H1 (cell line): ENCODE results near the gene LHFPL2. TPM values are rescaled to one million over a fixed set of nuclear protein-coding genes. Genes with fewer than 3 reads are reported as not detected.

Experiments
- BCL11A ChIP-seq, 2 experiments: IDR thresholded peaks; one replicate each; pipeline ENCODE4 v1.6.1; 2011; ENCODE audit warnings: low read depth in 2 of 2, low read length in 2 of 2, mild to moderate bottlenecking in 2 of 2
- GABPA ChIP-seq: IDR thresholded peaks from 2 replicates; pipeline ENCODE4 v1.6.1; 2011; ENCODE audit warnings: mild to moderate bottlenecking, low read length, moderate library complexity, borderline replicate concordance; ENCODE audit not compliant: insufficient read depth
- NANOG ChIP-seq: IDR thresholded peaks from 2 replicates; pipeline ENCODE4 v1.6.1; 2011; ENCODE audit warnings: low read length, low read depth, mild to moderate bottlenecking, inconsistent platforms; ENCODE audit not compliant: insufficient read depth, poor library complexity, severe bottlenecking
- polyA plus RNA-seq, 7 experiments: library from polyadenylated mRNA; depleted of rRNA in 3 of 7; stranded (reverse) in 5 of 7; unstranded in 2 of 7; fragments of >200 nt in 5 of 7; fragments of 200-250 nt in 2 of 7; gene quantifications; 1 replicate in 5 of 7; 2 replicates in 1 of 7; 4 replicates in 1 of 7; pipeline versions ENCODE4 v1.2.1 to v1.2.3, GENCODE V29; 2011 to 2013; ENCODE audit warnings: missing spikeins in 2 of 7, mixed read lengths in 2 of 7
- total RNA-seq: library from RNA; stranded (reverse); fragmentation: NEBNext Ultra II Directional; extraction: Animal tissue kit (Norgen Biotek cat#: 25700); gene quantifications from 2 replicates; pipeline ENCODE4 v1.2.1, GENCODE V29; 2021
- TF ChIP-seq, protein P1 (sequence below): IDR thresholded peaks from 2 replicates; pipeline ENCODE4 v1.6.1; 2011; ENCODE audit warnings: low read length, improper control_type of control experiment
- TF ChIP-seq, protein P2 (sequence below): fragments of 300-600 bp; sonication (generic); IDR thresholded peaks from 2 replicates; pipeline ENCODE4 v1.7.1; 2012; ENCODE audit warnings: low read length, moderate library complexity, mild to moderate bottlenecking, inconsistent platforms; ENCODE audit not compliant: insufficient replicate concordance

LHFPL2 gene
- total and polyA plus RNA-seq, 2 of the 8 experiments (the other 6 are each of a cell fraction or from before 2014, with no cell fraction given) = 9.6 to 43.0 TPM

DNA sequence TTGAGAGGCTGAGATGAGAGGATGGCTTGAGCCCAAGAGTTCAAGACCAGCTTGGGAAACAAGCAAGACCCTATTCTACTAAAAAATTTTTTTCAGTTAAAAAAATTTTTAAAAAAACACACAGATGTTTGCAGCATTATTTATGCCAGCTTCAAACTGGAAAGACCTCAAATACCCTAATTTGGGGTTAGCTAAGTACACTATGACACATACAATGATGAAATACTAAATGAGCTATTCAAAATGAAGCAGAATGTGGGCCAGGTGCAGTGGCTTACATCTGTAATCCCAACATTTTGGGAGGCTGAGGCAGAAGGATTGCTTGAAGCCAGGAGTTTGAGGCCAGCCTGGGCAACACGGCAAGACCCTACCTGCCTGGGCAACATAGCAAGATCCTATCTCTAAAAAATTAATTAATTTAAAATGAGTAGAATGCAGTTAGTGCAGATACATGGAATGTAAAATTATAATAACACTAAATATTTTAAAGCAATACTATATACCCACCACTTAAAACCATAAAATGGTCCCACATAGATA is 44.9 kb downstream of the LHFPL2 start (continued):
- TF ChIP-seq, protein P1, sequence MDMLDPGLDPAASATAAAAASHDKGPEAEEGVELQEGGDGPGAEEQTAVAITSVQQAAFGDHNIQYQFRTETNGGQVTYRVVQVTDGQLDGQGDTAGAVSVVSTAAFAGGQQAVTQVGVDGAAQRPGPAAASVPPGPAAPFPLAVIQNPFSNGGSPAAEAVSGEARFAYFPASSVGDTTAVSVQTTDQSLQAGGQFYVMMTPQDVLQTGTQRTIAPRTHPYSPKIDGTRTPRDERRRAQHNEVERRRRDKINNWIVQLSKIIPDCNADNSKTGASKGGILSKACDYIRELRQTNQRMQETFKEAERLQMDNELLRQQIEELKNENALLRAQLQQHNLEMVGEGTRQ = no peak
- TF ChIP-seq, protein P2, sequence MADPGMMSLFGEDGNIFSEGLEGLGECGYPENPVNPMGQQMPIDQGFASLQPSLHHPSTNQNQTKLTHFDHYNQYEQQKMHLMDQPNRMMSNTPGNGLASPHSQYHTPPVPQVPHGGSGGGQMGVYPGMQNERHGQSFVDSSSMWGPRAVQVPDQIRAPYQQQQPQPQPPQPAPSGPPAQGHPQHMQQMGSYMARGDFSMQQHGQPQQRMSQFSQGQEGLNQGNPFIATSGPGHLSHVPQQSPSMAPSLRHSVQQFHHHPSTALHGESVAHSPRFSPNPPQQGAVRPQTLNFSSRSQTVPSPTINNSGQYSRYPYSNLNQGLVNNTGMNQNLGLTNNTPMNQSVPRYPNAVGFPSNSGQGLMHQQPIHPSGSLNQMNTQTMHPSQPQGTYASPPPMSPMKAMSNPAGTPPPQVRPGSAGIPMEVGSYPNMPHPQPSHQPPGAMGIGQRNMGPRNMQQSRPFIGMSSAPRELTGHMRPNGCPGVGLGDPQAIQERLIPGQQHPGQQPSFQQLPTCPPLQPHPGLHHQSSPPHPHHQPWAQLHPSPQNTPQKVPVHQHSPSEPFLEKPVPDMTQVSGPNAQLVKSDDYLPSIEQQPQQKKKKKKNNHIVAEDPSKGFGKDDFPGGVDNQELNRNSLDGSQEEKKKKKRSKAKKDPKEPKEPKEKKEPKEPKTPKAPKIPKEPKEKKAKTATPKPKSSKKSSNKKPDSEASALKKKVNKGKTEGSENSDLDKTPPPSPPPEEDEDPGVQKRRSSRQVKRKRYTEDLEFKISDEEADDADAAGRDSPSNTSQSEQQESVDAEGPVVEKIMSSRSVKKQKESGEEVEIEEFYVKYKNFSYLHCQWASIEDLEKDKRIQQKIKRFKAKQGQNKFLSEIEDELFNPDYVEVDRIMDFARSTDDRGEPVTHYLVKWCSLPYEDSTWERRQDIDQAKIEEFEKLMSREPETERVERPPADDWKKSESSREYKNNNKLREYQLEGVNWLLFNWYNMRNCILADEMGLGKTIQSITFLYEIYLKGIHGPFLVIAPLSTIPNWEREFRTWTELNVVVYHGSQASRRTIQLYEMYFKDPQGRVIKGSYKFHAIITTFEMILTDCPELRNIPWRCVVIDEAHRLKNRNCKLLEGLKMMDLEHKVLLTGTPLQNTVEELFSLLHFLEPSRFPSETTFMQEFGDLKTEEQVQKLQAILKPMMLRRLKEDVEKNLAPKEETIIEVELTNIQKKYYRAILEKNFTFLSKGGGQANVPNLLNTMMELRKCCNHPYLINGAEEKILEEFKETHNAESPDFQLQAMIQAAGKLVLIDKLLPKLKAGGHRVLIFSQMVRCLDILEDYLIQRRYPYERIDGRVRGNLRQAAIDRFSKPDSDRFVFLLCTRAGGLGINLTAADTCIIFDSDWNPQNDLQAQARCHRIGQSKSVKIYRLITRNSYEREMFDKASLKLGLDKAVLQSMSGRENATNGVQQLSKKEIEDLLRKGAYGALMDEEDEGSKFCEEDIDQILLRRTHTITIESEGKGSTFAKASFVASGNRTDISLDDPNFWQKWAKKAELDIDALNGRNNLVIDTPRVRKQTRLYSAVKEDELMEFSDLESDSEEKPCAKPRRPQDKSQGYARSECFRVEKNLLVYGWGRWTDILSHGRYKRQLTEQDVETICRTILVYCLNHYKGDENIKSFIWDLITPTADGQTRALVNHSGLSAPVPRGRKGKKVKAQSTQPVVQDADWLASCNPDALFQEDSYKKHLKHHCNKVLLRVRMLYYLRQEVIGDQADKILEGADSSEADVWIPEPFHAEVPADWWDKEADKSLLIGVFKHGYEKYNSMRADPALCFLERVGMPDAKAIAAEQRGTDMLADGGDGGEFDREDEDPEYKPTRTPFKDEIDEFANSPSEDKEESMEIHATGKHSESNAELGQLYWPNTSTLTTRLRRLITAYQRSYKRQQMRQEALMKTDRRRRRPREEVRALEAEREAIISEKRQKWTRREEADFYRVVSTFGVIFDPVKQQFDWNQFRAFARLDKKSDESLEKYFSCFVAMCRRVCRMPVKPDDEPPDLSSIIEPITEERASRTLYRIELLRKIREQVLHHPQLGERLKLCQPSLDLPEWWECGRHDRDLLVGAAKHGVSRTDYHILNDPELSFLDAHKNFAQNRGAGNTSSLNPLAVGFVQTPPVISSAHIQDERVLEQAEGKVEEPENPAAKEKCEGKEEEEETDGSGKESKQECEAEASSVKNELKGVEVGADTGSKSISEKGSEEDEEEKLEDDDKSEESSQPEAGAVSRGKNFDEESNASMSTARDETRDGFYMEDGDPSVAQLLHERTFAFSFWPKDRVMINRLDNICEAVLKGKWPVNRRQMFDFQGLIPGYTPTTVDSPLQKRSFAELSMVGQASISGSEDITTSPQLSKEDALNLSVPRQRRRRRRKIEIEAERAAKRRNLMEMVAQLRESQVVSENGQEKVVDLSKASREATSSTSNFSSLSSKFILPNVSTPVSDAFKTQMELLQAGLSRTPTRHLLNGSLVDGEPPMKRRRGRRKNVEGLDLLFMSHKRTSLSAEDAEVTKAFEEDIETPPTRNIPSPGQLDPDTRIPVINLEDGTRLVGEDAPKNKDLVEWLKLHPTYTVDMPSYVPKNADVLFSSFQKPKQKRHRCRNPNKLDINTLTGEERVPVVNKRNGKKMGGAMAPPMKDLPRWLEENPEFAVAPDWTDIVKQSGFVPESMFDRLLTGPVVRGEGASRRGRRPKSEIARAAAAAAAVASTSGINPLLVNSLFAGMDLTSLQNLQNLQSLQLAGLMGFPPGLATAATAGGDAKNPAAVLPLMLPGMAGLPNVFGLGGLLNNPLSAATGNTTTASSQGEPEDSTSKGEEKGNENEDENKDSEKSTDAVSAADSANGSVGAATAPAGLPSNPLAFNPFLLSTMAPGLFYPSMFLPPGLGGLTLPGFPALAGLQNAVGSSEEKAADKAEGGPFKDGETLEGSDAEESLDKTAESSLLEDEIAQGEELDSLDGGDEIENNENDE = no peak
- TF ChIP-seq GABPA (no peak), BCL11A (IDR thresholded peaks at IDR 0.05; ENCODE audit: low read depth in 2 of 2, low read length in 2 of 2) (no peak), NANOG (no peak)
